Natural killer cell (primary cell): ENCODE results near the gene BLOC1S5. TPM values are rescaled to one million over a fixed set of nuclear protein-coding genes. Genes with fewer than 3 reads are reported as not detected.
A peak's percentile ranks its signal among the peaks of the same experiment; 100 is the strongest.

Experiments used
- ATAC-seq, 3 donors: fragments of 150-1000 bp in 2 of 3; fragments of 200-7000 bp in 1 of 3; cut with Tn5 transposase; 1 replicate in 1 of 3; 2 replicates in 2 of 3; pipeline ENCODE4 v1.10.0; 2021; ENCODE audit warnings: mild to moderate bottlenecking in 2 of 3, moderate library complexity in 2 of 3
- DNase-seq, 2 donors: peaks; one replicate each; pipeline versions ENCODE4 v3.0.0 to v3.0.0-alpha.2; 2013 to 2021; ENCODE audit warnings: mixed read lengths in 1 of 2
- H3K27ac ChIP-seq: one replicate; pipeline ENCODE4 v1.5.1; 2013; ENCODE audit warnings: mild to moderate bottlenecking, low read length
- H3K27me3 ChIP-seq: one replicate; pipeline ENCODE4 v1.6.1; 2013; ENCODE audit warnings: low read length; ENCODE audit not compliant: control insufficient read depth, insufficient read depth
- H3K36me3 ChIP-seq: one replicate; pipeline ENCODE4 v1.6.1; 2013; ENCODE audit warnings: low read length; ENCODE audit not compliant: control insufficient read depth, insufficient read depth
- H3K4me1 ChIP-seq: one replicate; pipeline ENCODE4 v1.6.1; 2013; ENCODE audit warnings: low read length; ENCODE audit not compliant: control insufficient read depth, insufficient read depth
- H3K4me3 ChIP-seq: one replicate; pipeline ENCODE4 v1.5.1; 2013; ENCODE audit warnings: low read length
- H3K9me3 ChIP-seq: one replicate; pipeline ENCODE4 v1.6.1; 2013; ENCODE audit warnings: low read length; ENCODE audit not compliant: control insufficient read depth, insufficient read depth
- H3K27ac Mint-ChIP-seq, 2 donors: one replicate each; pipeline ENCODE4 v1.8.0; 2022; ENCODE audit warnings: mild to moderate bottlenecking in 2 of 2, mixed read lengths in 2 of 2, moderate library complexity in 1 of 2
- H3K27me3 Mint-ChIP-seq, 2 donors: one replicate each; pipeline ENCODE4 v1.8.0; 2022; ENCODE audit warnings: low read depth in 2 of 2, mixed read lengths in 2 of 2
- H3K36me3 Mint-ChIP-seq: one replicate; pipeline ENCODE4 v1.8.0; 2022; ENCODE audit warnings: mixed read lengths
- H3K4me1 Mint-ChIP-seq, 2 donors: one replicate each; pipeline ENCODE4 v1.8.0; 2022; ENCODE audit warnings: mixed read lengths in 2 of 2
- H3K4me3 Mint-ChIP-seq: one replicate; pipeline ENCODE4 v1.8.0; 2022; ENCODE audit warnings: mild to moderate bottlenecking, moderate library complexity, mixed read lengths
- H3K9me3 Mint-ChIP-seq, 2 donors: one replicate each; pipeline ENCODE4 v1.8.0; 2022; ENCODE audit warnings: mixed read lengths in 2 of 2
- WGBS: methylation state at CpG from one replicate; pipeline ENCODE4 v1.1.7; 2013; ENCODE audit warnings: missing lambda C conversion rate; ENCODE audit not compliant: insufficient coverage; 5-methylcytosine and 5-hydroxymethylcytosine counted together
- intact Hi-C: fragments of 100-400 bp; cut with micrococcal nuclease; formaldehyde crosslinking; loops from one replicate; pipeline ENCODE4 v1.14.2; 2022
- total RNA-seq, 4 donors: library from RNA; stranded (reverse); fragments of 120-200 nt in 1 of 4; gene quantifications; one replicate each; pipeline versions ENCODE4 v1.2.3 to v1.2.4, GENCODE V29; 2013 to 2022
- TF ChIP-seq, protein P1 (sequence below): fragments of 200-600 bp; IDR thresholded peaks from one replicate; pipeline ENCODE4 v1.8.0; 2022; ENCODE audit warnings: antibody characterized with exemption

Gene BLOC1S5
- total RNA-seq, 3 donors from 2014 or later (not counting 1 experiment from before 2014, with no cell fraction given) = 11.2 to 15.9 (median 15.4) TPM

DNA sequence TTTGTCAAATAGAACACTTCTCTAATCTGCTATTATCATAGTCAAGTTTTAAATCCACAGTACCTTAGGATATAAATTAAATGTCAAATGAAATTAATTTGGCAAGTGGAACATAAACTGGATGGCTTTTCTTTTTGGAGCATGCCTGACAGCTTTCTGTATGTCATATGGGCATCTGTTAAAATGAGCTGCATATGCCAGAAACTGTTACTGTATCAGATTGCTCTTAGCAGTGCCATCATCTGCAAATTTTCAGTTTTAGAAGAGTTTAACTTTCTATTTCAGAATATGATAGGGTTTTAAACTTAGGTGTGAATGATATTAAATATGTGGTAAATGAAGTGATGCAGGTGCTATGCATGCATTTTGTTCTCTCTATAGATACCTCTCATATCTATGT, 41.6 kb upstream of the BLOC1S5 start:
- peaks cover 17 to 20% of the 10 kb centered on the region in 2 donors for H3K4me1 Mint-ChIP-seq
- H3K27me3 Mint-ChIP-seq = peaks cover 19 to 51% of the 10 kb centered on the region in 2 donors
- no peak overlapping the region for H3K4me3 Mint-ChIP-seq
- Histone ChIP-seq H3K36me3 (no peaks in the 10 kb centered on the region), H3K27me3 (no peaks in the 10 kb centered on the region), H3K4me3 (no peak overlapping the region), H3K4me1 (peaks cover 9% of the 10 kb centered on the region), H3K27ac (no peak overlapping the region), H3K9me3 (no peaks in the 10 kb centered on the region)
- H3K36me3 Mint-ChIP-seq = no peaks in the 10 kb centered on the region
- H3K27ac Mint-ChIP-seq = no peak overlapping the region
- no peak for DNase-seq
- ATAC-seq = no peak
- intact Hi-C loops = no loop called here
- H3K9me3 Mint-ChIP-seq = no peaks in the 10 kb centered on the region
- TF ChIP-seq, protein P1, sequence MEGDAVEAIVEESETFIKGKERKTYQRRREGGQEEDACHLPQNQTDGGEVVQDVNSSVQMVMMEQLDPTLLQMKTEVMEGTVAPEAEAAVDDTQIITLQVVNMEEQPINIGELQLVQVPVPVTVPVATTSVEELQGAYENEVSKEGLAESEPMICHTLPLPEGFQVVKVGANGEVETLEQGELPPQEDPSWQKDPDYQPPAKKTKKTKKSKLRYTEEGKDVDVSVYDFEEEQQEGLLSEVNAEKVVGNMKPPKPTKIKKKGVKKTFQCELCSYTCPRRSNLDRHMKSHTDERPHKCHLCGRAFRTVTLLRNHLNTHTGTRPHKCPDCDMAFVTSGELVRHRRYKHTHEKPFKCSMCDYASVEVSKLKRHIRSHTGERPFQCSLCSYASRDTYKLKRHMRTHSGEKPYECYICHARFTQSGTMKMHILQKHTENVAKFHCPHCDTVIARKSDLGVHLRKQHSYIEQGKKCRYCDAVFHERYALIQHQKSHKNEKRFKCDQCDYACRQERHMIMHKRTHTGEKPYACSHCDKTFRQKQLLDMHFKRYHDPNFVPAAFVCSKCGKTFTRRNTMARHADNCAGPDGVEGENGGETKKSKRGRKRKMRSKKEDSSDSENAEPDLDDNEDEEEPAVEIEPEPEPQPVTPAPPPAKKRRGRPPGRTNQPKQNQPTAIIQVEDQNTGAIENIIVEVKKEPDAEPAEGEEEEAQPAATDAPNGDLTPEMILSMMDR = no peak

DNA sequence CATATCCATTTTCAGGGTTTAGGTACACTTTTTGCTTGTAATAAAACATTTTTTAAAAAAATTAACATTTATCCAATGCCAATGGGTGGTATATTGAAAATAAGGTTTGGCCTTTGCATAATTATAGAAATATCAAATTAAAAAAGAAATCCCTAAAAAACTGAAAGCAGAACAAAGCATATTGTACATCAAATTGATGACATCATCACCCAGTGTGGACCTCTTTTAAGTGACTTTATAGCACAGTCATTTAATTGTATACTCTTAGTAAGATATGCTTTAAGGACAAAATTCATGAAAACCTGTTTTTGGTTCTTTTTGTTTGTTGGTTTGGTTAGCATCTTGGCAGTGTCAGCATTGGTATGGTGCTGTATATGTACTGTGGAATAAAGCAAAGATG, 39.5 kb upstream of the BLOC1S5 start:
- Histone ChIP-seq H3K27me3 (no peaks in the 10 kb centered on the region), H3K36me3 (no peaks in the 10 kb centered on the region), H3K4me3 (no peak overlapping the region), H3K9me3 (no peaks in the 10 kb centered on the region), H3K27ac (no peak overlapping the region), H3K4me1 (peaks cover 9% of the 10 kb centered on the region)
- intact Hi-C loops = no loop called here
- Mint-ChIP-seq H3K9me3 (no peaks in the 10 kb centered on the region), H3K27me3 (peaks cover 18 to 38% of the 10 kb centered on the region in 2 donors), H3K4me1 (peaks cover 26 to 32% of the 10 kb centered on the region in 2 donors), H3K36me3 (no peaks in the 10 kb centered on the region), H3K27ac (no peak overlapping the region), H3K4me3 (no peak overlapping the region)
- TF ChIP-seq, protein P1 = no peak
- DNase-seq (no peak), ATAC-seq (no peak)

DNA sequence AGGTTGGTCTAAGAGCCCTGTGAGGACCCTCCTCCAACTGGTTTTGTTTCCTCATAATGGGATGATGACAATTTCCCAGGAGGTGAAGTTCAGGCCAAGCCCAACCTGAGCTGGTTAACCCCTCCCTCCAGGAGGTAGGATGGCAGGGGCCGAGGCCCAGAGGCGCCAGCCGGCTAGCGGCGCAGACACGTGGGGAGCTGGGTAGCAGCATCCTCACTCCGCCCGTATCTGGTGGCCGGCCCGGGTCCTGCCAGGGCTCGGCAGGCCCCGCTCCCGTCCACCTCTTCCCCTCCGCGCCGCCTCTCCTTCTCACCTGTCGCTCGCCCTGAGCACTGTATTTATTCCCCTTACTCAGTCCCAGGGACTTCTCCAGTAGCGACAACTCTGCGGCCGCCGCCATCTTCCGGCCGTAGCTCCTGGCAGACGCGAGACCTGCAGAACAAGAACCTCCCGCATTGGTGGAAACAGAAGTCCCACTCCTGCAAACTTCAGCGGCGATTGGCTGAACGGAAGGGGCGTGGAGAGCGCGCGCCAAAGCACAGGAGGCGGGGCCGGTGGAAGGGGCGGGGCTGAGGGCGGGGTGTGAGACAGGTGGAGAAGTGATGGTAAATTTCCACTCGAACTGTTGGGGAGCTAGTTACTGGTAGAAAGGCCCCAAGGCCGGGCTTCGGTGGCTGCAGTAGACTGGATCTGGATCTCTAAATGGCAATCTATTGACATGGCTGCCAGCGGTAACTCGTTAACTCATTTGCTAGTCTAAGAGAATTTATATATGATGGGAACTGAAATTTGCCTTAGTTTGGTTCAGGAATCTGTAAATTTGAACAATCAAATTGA, 38.2 kb upstream of the BLOC1S5 start, which contains the start of gene EEF1E1:
TSS of gene EEF1E1 (minus strand) at position 427 of the 837 bp plus-strand sequence. CDS start at position 400, 27 bp downstream.
- Histone ChIP-seq H3K27me3 (no peaks in the 10 kb centered on the region), H3K9me3 (no peaks in the 10 kb centered on the region), H3K36me3 (no peaks in the 10 kb centered on the region), H3K4me1 (peaks cover 9% of the 10 kb centered on the region), H3K4me3 (peak within 1 kb of the TSS; percentile 66), H3K27ac (peak within 1 kb of the TSS; percentile 60)
- H3K36me3 Mint-ChIP-seq = no peaks in the 10 kb centered on the region
- no peaks in the 10 kb centered on the region for H3K9me3 Mint-ChIP-seq
- intact Hi-C loops = loop anchor here (1.0 kb wide), 1 partner anchor 38 kb away; the partner anchor contains the start of gene BLOC1S5
- H3K27me3 Mint-ChIP-seq = peaks cover 12 to 28% of the 10 kb centered on the region in 2 donors
- DNase-seq = peak; percentile 87 to 97
- TF ChIP-seq, protein P1 = no peak
- H3K4me3 Mint-ChIP-seq = peak within 1 kb of the TSS; percentile 97
- 1% methylated on average over 43 of the region's 43 CpGs for WGBS
- H3K27ac Mint-ChIP-seq = peak within 1 kb of the TSS; percentile 92 to 93
- H3K4me1 Mint-ChIP-seq = peaks cover 26 to 32% of the 10 kb centered on the region in 2 donors
- peak; percentile 97 to 99 (median 98) for ATAC-seq
